GM19023 (cell line): ENCODE measurements around the gene ULK2.

Experiments
- ATAC-seq: cut with Tn5 transposase; IDR thresholded peaks from one replicate; pipeline ENCODE4 v1.9.1; 2021; ENCODE audit warnings: mild to moderate bottlenecking, moderate library complexity; ENCODE audit not compliant: unreplicated experiment

The ULK2 gene

GRCh38 chr17:19747829-19748806, 119.6 kb downstream of the ULK2 start, which contains the start of gene ALDH3A1:
ALDH3A1 (minus strand) TSS chr17:19748298; CDS start chr17:19745129, 3,169 bp downstream.
- no peak for ATAC-seq

DNA sequence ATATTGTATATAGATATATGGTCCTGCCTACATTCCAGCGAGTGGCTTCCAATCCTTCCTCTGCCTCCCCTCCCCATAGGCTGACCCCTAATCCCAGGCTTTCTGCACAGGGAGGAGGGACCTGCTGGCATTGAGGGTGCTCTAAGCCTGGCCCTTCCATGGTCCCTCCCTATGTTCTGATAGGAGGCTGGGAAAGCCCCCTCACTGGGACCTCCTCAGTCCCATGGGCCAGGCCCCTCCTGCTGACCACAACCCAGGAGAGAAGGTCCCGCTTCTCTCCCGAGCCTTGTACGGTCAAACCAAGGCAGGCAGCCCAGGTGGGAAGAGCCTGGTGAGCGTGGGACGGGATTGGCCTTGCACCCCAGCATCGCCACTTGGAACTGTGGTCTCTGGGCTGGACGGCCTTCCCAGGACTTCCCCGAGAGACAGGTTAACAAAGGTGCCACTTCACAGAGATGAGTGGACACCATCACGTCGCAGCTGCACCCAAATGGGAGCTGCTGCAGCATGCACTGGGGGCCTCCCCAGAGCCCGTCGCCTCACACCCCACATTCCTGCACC, 120.5 kb downstream of the ULK2 start:
- no peak for ATAC-seq

- ATAC-seq = no peak
Observed at GRCh38 chr17:19746517-19746916, 121.2 kb downstream of the ULK2 start.

DNA sequence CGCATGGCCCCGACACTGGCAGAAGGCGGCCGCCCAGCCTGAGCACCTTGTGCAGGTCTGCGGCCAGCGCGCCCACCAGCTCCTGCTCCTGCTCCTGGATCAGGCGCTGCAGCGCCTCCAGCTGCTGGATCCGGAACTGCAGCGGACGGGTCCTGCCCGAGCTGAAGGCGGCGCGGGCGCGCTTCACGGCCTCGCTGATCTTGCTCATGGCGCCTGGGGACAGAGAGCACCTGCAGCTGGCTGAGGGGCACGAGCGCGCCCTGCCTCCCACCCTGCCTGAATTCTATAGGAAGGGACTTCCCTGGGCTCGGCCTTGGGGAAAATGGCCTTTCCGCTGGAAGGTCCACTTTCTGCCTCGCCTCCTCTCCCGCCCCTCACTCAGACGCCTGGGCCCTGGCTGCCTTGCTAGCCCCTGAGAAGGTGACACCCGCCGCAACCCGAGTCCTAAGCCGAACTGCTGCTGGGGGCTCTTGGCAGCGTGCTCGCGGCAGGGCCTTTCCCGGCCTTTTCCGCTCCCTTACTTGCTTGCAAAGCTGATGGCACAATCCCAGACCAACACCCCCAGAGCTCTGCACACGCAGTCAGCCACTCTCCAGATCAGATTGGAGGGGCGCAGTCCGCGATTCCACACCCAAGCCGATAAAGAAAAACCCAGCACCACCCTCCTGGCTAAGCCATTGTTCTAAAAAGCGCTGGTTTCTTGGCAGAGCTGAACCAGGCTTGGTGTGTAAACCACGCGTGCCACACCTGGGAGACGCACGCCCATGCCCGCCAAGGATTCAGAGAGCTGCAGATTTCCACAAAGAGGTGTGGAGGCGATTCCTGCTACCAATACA, 122.6 kb downstream of the ULK2 start:
- ATAC-seq = no peak

GRCh38 chr17:19744492-19744891, 123.2 kb downstream of the ULK2 start:
- no peak for ATAC-seq

- no peak for ATAC-seq
Observed at GRCh38 chr17:19743101-19744100, 124.3 kb downstream of the ULK2 start.

GRCh38 chr17:19742495-19742894, 125.2 kb downstream of the ULK2 start:
- ATAC-seq = no peak

DNA sequence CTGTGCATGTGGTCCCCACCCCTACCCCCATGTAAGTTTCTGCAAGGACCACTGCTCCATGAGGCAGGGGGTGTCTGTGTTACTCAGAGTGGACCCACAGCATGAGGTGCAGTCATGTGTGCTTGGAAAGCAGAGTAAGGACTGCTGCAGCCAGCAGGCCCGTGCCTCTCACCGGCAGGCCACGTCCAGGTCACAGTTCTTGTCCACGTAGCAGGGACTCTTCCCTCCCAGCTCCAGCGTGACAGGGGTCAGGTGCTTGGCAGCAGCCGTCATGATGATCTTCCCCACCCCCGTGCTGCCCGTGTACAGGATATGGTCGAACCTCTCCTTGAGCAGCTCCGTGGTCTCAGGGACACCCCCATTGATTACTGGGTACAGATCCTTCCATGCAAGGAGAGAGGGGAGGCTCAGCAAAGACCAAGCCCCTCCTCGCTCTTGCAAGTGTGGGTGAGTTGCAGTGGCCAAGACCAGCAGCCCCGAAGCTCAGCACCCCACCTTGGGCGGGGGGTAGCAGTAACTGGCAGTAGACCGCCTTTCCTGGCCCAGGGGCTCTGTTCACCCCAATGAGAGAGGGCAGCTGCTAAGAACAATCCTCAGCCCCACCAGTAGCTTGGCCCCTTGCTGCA, 125.8 kb downstream of the ULK2 start:
- no peak for ATAC-seq

DNA sequence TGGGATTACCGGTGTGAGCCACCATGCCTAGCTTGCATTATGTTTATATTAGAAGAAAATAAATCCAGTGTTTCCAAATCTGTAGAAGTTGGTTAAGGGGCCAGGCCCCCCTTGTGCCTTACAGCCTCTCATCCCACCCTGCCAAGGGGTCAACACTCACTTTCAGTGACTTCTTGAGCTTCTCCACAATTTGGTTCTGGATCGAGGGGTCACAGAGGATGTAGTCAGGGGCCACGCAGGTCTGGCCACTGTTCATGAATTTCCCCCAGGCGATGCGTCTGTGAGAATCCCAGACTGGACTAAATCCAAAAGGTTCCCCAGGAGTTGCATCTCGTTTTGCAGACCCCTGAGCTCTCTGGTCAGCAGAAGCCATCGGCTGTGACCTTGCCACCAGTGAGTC, 126.8 kb downstream of the ULK2 start:
- ATAC-seq = no peak

- ATAC-seq = no peak
Observed at GRCh38 chr17:19739241-19740201, 128.2 kb downstream of the ULK2 start.

DNA sequence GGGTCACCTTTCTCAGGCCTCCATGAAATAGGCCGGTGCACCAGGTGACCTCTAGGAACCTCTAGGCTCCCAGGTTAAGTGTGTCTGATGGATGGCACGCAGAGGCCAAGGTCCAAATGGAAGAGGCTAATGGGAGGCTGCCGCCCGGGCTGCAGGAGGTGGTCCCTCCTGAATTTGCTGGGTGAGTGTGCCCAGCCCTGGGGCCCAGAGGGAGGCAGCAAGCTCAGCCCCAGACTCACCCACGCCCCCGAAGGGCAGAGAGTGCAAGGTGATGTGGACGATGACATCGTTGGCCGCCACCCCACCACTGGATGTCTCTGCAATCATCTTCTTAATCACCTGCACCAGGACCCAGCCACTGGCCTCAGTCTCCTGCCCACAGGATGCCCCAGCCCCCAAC, 129.0 kb downstream of the ULK2 start:
- no peak for ATAC-seq

GRCh38 chr17:19738073-19738449, 129.7 kb downstream of the ULK2 start:
- no peak for ATAC-seq

DNA sequence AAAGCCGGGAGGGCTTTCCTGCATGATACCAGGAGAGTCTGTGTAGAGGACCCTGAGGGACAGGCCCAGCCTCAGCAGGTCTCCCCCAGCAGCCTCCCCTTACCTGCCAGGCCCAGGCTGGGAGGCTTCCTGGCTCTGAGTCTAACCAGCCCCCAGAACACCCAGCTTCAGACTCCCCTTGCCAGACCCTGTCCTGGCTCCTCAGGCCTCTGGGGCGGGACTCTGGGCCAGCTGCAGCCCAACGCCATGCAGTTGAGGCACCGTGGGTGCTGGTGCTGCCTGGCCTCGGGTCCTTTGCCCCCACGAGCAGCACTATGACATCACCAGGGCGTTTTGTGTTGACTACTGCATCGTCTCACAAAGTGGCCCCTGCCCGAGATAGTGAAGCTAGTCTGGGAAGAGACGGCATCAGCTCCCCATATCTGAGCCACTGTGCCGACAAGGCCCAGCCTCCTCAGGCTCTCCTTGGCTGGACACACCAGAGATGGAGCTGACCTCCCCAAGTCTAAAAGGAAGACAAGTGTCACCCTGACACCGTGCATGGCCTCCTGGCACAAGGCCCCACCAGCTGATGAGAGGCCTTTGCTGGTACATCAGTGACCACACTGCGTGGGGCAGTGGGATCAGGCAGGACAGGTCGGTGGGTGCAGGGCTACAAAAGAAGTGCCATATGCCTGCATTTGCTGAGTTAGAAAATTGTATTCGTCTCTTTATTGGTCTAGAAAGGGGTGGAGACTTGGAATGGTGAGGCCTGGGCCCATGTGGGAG, 130.2 kb downstream of the ULK2 start:
- ATAC-seq = no peak

DNA sequence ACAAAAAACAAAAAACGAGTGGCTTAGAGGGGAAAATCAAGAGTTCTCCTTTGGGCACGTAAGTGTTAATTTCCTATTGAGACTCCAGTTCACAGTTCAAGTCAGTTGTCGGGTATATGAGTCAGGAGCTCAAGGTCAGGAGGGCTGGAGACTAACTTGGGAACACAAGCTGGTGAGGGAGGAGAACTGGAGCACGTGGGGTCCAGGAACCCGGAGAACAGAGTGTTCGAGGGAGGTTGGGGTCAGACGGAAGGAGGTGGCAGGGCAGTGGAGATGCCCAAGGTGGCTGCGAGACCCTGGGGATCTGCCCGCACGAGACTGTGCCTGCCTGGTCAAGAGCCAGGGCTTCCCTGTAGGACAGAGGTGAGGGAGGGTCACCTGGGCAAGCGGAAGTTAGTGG, 131.7 kb downstream of the ULK2 start:
- no peak for ATAC-seq

GRCh38 chr17:19733953-19734526, 133.7 kb downstream of the ULK2 start:
- no peak for ATAC-seq

- ATAC-seq = no peak
Observed at GRCh38 chr17:19731626-19732025, 136.1 kb downstream of the ULK2 start.

DNA sequence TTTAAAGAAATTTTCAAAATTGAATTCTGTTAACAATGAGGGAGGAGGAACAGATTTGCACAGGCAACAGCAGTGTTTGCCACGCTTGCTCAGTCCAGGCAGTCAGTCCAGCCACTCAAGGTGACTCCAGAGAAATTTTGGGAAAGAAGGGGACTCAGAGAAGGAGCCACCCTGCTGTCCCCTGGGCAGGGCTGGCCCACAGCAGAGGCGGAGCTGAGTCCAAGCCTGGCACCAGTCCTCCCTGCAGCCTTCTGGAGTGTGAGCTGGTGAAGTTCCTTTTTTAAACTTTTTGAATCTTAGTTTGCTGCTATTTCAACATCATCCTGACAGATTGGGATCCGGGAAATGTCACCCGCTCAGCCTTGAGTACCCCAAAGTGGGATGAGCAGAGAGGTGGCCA, 136.9 kb downstream of the ULK2 start:
- ATAC-seq = no peak
